GM19240 (cell line): ENCODE results near the gene DMXL1.

Experiments
- DNase-seq: peaks from one replicate; pipeline ENCODE4 v3.0.0; 2011; ENCODE audit warnings: low spot score; ENCODE audit not compliant: insufficient read length

The DMXL1 gene, protein sequence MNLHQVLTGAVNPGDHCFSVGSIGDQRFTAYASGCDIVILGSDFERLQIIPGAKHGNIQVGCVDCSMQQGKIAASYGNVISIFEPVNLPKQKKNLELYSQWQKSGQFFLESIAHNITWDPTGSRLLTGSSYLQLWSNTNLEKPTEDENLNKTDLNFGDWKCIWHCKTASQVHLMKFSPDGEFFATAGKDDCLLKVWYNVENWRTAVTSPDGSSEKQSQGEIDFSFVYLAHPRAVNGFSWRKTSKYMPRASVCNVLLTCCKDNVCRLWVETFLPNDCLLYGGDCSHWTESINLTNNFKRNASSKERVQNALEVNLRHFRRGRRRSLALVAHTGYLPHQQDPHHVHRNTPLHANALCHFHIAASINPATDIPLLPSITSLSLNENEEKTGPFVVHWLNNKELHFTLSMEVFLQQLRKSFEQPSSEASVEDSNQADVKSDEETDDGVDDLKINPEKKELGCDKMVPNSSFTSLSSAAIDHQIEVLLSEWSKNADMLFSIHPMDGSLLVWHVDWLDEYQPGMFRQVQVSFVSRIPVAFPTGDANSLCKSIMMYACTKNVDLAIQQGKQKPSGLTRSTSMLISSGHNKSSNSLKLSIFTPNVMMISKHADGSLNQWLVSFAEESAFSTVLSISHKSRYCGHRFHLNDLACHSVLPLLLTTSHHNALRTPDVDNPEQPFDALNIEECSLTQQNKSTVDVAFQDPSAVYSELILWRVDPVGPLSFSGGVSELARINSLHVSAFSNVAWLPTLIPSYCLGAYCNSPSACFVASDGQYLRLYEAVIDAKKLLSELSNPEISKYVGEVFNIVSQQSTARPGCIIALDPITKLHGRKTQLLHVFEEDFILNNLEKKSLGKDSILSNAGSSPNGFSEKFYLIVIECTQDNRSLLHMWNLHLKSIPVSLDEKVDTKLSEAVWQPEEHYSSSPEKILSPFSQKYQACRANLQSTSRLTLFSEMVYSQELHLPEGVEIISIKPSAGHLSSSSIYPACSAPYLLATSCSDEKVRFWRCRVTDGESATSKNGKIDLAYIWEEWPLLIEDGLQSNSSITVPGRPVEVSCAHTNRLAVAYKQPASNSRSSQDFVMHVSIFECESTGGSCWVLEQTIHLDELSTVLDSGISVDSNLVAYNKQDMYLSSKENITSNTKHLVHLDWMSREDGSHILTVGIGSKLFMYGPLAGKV (N-terminal part only)

DNA sequence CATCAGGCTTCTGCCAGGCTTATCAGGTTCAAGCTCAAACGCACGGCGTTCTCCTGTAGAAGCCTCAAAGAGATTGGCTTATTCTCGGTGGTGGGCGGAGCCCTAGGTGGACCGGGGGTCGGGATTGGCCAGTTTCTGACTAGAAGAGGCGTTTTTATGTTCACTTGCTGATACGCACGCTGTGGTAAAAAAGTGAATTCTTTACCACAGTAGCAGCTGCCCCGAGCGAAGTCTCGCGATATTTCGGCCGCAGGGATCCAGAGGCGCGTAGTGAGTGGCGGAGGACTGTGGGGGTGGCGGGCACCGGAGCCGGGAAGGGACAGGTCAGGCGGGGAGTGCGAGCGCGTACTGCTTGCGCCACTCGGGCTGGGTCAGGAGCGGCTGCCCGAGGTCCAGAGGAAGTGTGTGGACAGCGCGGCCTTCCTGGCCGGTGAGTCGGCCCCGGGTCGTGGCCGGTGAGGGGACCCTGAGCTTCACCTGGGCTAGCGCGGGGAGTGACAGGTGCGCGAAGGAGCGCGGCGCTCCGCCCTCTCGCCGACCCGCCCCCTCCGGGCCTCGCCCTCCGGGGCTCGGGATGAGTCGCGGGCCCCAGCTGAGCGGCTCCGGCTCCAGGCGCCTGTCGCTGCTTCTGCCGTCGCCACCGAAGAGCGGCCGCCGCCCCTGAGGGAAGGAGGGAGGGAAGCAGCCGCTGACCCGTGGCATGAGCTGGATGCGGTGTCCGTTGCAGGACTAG is at the start of gene DMXL1:
Gene DMXL1, plus strand, starts transcription at position 260 of the 733 bp plus-strand sequence. CDS start 483 bp downstream, outside the sequence.
- DNase-seq, result peak; percentile 7

DNA sequence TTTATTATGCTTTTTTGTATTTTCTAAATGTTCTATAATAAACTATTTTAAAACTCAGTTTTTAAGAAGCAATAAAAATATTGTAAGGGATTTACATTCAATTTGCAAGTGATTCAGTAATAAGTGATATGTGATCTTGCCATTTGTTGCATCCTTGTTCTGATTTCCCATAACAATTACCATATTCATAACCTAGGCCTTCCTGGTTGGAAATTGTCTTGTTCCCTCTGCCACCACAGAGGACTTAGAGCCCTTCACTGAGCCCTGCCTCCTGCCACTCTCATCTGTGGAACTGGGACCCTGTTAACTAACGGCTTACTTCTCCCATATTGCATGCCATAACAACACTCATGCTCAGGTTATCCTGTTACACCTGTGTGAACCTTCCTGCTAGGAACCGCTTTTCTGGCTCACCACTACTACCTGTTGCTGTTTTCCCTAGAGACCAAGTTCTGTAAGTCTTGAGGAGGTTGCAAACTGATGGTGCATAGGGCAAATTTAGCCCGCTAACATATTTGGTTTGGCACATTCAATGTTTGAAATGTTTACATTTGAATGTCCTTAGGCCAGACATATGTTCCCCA is 49.6 kb upstream of the DMXL1 start:
- DNase-seq, result no peak

DNA sequence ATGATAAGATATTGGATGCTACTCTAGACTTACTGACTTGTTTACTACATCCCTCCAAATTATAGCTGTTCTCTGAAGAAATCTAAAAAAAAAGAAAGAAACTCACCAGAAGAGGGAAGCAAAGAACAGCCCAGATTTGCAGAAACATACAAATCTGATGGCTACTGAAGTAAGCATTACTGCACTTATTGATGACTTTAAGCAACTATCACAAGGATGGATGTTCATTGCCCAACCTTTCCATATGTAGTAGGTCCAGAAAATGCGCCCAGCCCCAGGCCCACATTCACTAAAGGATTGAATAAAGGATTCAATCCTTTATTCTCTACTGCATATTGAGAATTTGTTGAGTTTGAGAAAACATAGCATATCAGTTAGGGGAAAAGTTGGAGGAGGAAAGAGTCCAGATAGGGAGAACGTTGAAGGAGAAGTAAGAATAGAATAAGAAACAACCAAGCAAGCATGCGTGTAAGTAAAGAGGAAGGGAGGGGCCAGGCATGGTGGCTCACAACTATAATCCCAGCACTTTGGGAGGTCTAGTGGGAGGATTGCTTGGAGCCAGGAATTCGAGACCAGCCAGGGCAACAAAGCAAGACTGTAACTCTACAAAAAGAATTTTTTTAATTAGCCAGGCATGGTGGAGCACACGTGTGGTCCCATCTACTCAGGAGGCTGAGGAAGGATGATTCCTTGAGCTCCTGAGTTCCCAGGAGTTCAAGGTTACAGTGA is 48.7 kb upstream of the DMXL1 start:
- no peak for DNase-seq

DNA sequence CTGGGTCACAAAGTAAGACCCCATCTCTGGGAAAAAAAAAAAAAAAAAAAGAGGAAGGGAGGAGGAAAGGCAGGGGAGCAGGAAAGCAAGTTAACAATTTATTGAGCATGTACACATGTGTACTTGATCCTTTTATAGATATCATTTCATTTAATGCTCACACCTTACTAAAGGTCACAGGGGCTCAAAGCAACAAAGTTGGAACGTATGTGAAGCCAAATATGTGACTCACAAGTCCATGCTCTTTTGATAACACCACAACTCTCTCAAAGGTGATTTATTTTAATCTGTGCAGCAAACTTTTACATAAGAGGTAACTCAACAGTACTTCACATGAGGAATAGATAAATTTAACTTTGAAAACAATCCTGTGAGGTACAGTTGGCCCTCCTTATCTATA is 48.1 kb upstream of the DMXL1 start:
- no peak for DNase-seq

DNA sequence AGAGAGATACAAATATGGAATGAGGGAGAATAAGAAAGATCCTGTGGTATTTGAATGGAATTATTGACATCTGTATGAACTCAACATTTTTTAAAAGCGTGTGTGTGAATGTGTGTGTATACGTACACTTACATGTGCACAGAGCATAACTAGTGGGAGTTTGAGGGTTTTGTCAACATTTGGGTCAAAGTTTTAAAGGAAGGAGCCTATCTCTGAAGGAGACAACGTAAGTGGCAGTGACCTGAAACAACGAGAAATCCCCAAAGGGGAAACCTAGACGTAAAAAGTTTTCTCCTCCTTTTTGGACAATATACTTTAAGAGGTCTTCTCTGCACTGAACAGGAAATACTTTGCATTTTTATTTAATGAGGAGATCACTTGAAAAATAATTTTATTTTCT is 42.3 kb upstream of the DMXL1 start:
- DNase-seq, result no peak

DNA sequence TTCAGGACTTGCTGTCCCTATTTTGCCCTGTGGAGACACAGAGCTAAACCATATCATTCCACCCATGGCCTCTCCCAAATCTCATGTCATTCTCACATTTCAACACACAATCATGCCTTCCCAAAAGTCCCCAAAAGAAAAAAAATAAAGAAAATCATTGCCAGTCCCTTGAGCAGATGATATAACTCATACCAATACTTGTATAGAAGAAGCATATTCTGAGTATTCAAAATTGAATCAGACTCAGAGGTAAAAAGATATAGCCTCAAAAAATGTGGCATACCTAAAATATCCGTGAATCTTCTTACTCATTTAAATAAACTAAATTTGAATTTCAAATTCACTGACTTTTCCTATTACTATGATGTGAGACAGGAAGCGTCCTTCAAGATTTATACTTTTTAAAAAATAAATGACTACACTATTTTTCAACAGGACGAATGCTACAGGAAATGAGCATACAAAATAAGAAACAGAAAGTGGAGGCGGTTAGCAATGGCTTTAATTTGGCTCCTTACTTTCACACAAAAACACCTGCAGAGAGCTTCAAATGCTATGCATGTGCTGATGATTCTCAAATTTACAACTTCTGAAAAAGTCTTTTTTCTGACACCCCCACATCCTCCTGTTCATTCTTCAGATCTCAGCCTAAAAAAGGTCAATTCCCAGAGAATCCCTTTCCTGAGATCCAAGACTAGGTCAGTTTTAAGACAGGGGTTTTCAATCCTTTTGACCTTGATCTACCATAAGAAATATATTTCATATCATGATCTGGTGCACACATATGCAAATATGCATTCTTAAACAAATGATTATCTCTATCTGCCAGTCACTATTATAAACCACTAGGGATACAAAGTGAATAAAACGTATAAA is 39.6 kb upstream of the DMXL1 start:
- DNase-seq, result no peak

DNA sequence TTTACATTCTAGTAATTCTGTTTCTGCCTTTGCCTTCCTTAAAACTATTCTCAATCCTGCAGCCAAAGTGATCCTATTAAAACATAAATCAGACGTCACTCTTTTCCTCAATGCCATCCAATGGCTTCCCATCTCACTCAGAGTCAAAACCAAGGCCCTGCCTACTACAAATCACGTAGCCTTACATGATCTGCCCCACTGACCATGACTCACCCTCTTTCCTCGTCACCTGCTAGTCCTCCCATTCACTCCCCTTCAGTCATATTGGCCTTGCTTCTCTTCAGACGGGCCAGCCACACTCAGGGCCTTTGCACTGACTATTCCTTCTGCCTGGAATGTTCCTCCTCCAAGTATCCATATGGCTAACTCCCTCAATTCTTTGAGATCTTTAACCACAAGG is 39.0 kb upstream of the DMXL1 start:
- no peak for DNase-seq

DNA sequence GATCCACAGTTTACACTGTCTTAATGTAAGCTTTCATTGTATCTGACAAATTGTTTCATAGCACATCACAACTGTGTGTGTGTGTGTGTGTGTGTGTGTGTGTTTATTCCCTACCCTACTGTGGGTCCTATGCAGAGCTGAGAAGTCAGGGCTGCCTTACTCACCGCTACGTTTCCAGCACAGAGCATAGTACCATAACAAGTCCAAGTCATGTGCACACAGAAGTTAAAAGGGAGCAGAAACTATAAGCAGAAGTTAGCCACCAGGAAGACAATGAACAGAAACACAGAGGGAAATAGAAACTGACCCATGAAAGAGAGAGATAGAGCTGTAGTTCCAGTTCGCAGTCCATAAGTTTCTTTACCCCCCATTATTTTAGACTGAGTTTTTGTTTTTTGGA is 38.2 kb upstream of the DMXL1 start:
- no peak for DNase-seq

DNA sequence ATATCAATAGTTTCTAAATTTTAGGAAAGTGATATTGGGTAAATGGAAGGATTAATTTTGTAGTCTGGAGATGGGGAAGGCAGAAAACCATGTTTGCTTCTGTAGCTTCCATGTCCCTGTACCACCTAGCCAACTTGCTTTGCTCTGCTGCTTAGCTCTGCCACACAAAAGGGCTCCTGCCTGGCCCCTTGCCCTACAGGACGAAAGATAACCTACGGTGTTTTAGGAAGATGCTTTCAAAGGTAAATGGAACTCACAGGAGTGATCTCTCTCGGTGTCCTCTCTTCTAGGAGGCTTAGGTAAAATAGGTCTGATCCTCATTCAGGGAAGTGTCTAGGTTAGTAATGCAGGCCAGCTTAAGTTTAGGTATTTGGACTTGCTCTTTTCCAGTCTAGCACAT is 37.8 kb upstream of the DMXL1 start:
- no peak for DNase-seq

DNA sequence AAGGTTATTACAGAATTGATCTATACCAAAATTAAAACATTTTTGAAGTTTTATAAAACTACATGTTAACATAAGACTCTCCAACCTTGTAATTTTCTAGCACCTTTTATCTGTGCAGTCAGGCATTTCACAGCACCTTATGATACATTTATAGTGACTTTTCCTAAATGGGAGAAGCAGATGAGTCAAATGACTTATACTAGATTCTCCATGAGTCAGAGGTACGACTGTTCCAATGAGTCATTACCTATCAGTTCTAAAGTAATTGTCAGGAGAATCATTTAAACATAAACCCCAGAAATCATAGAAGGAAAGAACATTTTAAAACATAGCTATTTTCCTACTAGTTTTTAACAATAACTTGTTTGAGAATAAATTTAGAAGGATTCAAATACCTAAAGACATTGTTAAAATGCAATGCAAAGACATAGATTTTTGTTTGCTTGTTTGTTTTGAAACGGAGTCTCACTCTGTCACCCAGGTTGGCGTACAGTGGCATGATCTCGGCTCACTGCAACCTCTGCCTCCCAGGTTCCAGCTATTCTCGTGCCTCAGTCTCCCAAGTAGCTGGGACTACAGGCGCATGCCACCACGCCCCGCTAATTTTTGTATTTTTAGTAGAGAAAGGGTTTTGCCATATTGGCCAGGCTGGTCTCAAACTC is 34.7 kb upstream of the DMXL1 start:
- DNase-seq, result no peak

DNA sequence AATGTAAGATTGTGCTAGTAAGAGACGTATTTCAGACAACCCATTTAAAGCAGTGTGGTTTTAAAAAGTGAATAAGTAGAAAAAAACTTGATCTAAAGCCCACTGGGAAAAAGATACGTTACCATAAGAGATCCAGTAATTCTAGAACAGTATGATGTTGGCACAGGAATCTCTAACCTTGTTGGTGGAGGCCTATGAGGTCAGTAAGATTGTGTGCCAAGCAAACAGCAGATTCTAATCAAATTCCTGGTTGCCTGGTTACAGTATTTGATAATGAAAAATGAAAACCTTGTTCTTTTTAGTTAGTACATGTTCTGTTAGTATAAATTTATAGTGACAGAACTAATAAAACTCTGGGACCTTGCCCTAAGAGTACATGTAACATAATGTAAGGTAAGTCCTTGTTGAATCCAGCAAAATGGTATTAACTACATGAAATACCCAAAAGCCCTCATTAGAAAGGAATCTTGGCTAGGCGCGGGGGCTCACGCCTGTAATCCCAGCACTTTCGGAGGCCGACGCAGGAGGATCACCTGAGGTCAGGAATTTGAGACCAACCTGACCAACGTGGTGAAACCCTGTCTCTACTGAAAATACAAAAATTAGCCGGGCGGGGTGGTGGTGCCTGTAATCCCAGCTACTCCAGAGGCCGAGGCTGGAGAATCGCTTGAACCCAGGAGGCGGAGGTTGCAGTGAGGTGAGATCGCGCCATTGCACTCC is 33.2 kb upstream of the DMXL1 start:
- DNase-seq, result no peak

DNA sequence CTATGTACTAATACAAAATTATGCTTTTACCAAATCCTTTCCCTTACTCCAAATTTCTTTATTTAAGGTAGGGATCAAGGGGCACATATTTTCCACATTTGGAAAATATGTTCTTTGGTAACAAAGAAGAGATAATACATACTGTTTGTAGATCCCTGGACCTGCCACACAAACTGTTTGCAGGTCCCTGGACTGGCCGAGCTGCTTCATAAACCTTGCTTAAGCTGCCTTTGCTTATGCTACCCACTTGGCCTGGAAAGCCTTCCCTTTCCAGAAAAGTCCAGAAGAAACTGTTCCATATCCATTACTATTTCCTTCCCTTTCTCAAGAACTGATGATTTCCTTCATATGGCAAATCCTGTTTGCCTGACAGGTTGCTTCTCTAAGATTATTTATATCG is 22.6 kb upstream of the DMXL1 start:
- DNase-seq, result no peak

DNA sequence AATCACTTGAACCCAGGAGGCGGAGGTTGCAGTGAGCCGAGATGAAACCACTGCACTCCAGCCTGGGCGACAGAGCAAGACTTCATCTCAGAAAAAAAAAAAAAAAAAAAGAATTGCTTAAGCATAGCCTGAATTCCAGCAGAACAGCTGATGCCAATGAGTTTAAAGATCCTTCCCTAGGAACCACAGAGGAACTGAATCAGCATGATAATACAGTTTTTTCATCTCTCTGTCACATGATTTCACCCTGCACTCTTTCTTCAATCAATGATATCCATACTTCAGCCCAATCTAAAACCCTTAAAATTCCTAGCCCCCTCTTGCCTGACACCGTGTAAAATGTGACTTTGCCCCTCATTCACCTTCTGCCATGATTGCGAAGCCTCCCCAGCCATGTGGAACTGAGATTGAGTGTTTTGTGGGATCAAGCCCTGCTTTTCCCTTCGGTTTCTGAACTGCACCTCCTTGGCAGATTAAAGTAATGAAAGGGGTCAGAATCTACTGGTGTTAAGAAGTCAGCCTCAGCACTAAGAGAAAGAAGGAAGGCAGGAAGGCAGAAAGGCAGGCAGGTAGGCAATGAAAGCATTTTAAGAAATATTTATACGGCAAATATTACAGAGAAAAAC is 20.9 kb upstream of the DMXL1 start:
- DNase-seq, result no peak

DNA sequence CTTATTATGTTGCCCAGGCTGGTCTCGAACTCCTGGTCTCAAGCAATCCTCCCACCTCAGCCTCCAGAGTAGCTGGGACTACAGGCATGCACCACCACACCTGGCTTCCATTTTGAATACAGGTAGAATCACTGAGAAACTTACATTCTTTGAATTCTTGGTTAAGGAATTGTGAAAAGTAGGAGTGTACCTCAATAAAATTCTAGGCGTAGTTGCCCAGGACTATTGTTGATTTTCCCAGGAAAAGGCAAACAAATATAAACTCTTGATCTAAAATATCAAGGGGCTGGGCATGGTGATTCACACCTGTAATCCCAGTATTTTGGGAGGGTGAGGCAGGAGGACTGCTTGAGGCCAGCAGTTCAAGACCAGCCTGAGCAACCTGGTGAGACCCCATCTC is 16.8 kb upstream of the DMXL1 start:
- DNase-seq, result no peak

DNA sequence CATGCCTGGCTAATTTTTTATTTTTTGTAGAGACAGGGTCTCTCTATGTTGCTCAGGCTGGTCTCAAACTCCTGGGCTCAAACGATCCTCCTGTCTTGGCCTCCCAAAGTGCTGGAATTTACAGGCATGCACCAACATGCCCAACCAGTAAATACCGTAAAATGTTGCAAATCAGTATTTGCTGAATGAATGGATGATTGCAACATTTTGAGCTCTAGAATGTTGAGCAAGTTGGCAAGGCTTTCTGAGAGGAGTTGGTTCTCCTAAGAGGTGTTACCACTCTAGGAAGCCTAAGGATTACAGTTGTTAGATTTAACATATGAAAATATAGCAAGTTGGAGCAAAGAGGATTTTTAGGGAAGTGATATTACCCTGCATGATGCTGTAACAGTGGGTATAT is 15.6 kb upstream of the DMXL1 start:
- no peak for DNase-seq

DNA sequence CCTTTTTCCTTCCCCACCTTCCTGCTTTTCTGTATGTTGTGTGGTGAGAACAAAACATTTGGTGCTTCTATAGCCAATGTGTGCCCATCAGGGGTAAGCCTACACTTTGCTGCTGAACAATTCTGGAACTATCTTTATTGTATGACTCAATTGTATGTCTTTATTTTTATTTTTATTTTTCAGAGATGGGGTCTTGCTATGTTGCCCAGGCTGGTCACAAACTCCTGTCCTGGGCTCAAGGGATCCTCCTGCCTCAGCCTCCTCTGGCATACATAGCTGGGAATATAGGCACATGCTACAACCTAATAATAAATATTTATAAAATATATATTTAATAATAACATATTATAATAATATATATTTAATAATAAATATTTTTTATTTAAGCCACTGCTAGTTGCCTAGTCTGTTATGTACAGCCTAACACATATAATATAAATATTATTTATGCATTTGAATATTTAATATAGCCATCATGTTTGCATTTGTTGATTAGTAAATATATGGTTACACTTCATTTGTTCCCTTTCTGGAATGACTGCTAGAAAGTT is 11.8 kb upstream of the DMXL1 start:
- DNase-seq, result no peak

DNA sequence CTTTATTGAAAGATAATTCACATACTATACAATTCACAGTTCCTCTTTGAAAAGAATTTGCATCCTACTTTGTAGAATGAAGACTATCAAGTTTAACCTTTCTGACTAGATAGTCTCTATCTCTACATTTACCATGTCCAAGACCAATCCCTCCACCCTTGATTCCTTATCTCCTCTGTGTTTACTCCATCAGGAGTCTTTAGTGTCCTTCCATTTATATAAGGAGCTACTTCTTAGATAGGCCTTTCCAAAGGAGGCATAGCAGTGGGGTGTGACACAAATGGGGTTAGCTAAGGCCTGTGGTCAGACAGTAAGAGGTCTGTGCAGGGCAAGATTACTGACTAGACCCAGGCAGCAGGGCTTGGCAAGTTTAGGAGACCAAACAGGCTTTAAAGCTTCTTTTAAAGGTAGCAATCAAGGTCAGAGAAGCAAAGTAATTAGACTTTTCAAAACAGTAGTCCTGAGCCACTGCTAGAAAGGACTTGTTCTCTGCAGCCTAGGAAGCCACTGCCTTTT is 11.1 kb upstream of the DMXL1 start:
- DNase-seq, result no peak
